ENCODE data around the gene GTF2I.
"Not testable (repeated sequence)": the region's sequence is repeated elsewhere in the genome, so short reads cannot be mapped to it uniquely, and the experiment has no call there.

- not testable (repeated sequence) for TF ChIP-seq CTCF (conservative IDR thresholded peaks at IDR 0.05; ENCODE audit: low read length); EZH2phosphoT487 (IDR thresholded peaks at IDR 0.05; ENCODE audit: borderline replicate concordance)
These were observed 116.5 kb downstream of the GTF2I start, which contains the start of gene NCF1 for GRCh38 chr7:74773760-74774750.
